CD4-positive, alpha-beta T cell treated with Interferon gamma for 1 hour (primary cell): Measurements from ENCODE around the gene ZNF669.

Experiments
- DNase-seq: peaks from one replicate; pipeline ENCODE4 v3.0.0-alpha.2; 2020

Gene ZNF669

DNA sequence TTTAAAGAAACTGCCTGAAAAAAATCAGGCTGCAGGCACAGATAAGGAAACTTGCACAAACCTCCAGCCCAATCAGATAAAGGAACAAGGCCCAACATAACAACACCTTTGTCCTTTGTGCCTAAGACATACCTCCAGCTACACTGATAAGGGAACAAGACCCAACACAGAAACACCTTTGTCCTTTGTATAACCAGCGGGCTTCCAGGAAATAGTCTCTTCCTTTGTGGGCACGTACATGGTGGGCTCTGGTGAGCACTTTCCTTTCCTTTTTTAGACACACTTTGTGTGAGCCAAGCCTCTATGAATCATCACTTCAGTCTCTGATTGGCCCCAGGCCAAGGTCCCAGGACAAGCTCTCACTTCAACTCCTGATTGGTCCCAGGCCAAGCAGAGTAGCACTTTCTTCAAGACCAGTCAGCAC, 49.2 kb downstream of the ZNF669 start:
- DNase-seq, result no peak
